Testis (tissue), 3 donors: ENCODE measurements around the gene NFE2L2. TPM values are rescaled to one million over a fixed set of nuclear protein-coding genes. Genes with fewer than 3 reads are reported as not detected.

Experiments
- DNase-seq: peaks from one replicate; pipeline ENCODE4 v3.0.0-alpha.2; 2019
- H3K27ac ChIP-seq, 2 donors: fragments of 200-600 bp; sonication (generic); one replicate each; pipeline ENCODE4 v1.5.1; 2019
- H3K27me3 ChIP-seq: fragments of 200-600 bp; sonication (generic); one replicate; pipeline ENCODE4 v1.5.1; 2019
- H3K36me3 ChIP-seq: fragments of 200-600 bp; sonication (generic); one replicate; pipeline ENCODE4 v1.5.1; 2017; ENCODE audit warnings: low read depth; ENCODE audit errors: missing control alignments
- H3K4me1 ChIP-seq: fragments of 200-600 bp; sonication (generic); one replicate; pipeline ENCODE4 v1.5.1; 2019
- H3K4me3 ChIP-seq, 2 donors: fragments of 200-600 bp; sonication (generic); one replicate each; pipeline ENCODE4 v1.5.1; 2017 to 2019
- H3K9me3 ChIP-seq: fragments of 200-600 bp; sonication (generic); one replicate; pipeline ENCODE4 v1.5.1; 2017
- POLR2A ChIP-seq: fragments of 450-650 bp; IDR thresholded peaks from one replicate; pipeline ENCODE4 v1.6.1; 2017; ENCODE audit warnings: antibody characterized with exemption, mild to moderate bottlenecking, moderate library complexity
- WGBS, 2 donors: methylation state at CpG; one replicate each; pipeline ENCODE4 v1.1.5; 2018; 5-methylcytosine and 5-hydroxymethylcytosine counted together
- intact Hi-C: fragments of 100-400 bp; cut with DNase I; formaldehyde crosslinking; loops from one replicate; pipeline ENCODE4 v1.15.1; 2023; ENCODE audit warnings: low total_unique reads
- polyA plus RNA-seq: library from polyadenylated mRNA; stranded (reverse); fragments of 350-450 nt; fragmentation: Illumina TruSeq; extraction: RNeasy Lipid Tissue Mini Kit (QIAGEN cat#74804); gene quantifications from one replicate; pipeline ENCODE4 v1.2.3, GENCODE V29; 2014; ENCODE audit warnings: low read depth, low replicate concordance; ENCODE audit not compliant: insufficient read depth
- total RNA-seq, 2 donors: library from RNA; depleted of rRNA; stranded (reverse); fragments of >200 nt; gene quantifications; one replicate each; pipeline ENCODE4 v1.2.3, GENCODE V29; 2016
- TF ChIP-seq, protein P1 (sequence below), 3 experiments: fragments of 450-650 bp in 2 of 3; fragments of 200-600 bp in 1 of 3; sonication (generic) in 1 of 3; IDR thresholded peaks; one replicate each; pipeline ENCODE4 v1.5.1; 2016 to 2019; ENCODE audit warnings: antibody characterized with exemption in 3 of 3, mild to moderate bottlenecking in 2 of 3, moderate library complexity in 1 of 3

Gene NFE2L2
- total and polyA plus RNA-seq, 3 donors from 2014 or later: 72.7 to 132 (median 126) TPM

GRCh38 chr2:177239932-177240630 lies 24.4 kb downstream of the NFE2L2 start:
- DNase-seq: peak; percentile 54

GRCh38 chr2:177239053-177239452 lies 25.5 kb downstream of the NFE2L2 start:
- H3K4me1 ChIP-seq: peaks cover 68% of the 10 kb centered on the region
- peak overlapping the region; percentile 81 to 85 for H3K27ac ChIP-seq
- TF ChIP-seq POLR2A: no peak
- H3K9me3 ChIP-seq: no peaks in the 10 kb centered on the region
- WGBS, 2 donors: 66 to 85% methylated on average over 6 of the region's 6 CpGs
- no peak for DNase-seq
- H3K4me3 ChIP-seq: no peak overlapping the region
- H3K27me3 ChIP-seq: no peaks in the 10 kb centered on the region
- H3K36me3 ChIP-seq: no peaks in the 10 kb centered on the region
- intact Hi-C loops: no loop called here

More at GRCh38 chr2:177239932-177240630, 24.4 kb downstream of the NFE2L2 start:
- Histone ChIP-seq H3K4me3 (no peak overlapping the region), H3K9me3 (no peaks in the 10 kb centered on the region), H3K27ac (peak overlapping the region; percentile 81 to 85), H3K36me3 (no peaks in the 10 kb centered on the region), H3K4me1 (peaks cover 69% of the 10 kb centered on the region), H3K27me3 (no peaks in the 10 kb centered on the region)
- intact Hi-C loops: no loop called here
- TF ChIP-seq POLR2A: no peak
- TF ChIP-seq, protein P1, sequence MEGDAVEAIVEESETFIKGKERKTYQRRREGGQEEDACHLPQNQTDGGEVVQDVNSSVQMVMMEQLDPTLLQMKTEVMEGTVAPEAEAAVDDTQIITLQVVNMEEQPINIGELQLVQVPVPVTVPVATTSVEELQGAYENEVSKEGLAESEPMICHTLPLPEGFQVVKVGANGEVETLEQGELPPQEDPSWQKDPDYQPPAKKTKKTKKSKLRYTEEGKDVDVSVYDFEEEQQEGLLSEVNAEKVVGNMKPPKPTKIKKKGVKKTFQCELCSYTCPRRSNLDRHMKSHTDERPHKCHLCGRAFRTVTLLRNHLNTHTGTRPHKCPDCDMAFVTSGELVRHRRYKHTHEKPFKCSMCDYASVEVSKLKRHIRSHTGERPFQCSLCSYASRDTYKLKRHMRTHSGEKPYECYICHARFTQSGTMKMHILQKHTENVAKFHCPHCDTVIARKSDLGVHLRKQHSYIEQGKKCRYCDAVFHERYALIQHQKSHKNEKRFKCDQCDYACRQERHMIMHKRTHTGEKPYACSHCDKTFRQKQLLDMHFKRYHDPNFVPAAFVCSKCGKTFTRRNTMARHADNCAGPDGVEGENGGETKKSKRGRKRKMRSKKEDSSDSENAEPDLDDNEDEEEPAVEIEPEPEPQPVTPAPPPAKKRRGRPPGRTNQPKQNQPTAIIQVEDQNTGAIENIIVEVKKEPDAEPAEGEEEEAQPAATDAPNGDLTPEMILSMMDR (IDR thresholded peaks at IDR 0.05): no peak
- WGBS, 2 donors: 25 to 35% methylated on average over 5 of the region's 5 CpGs

GRCh38 chr2:177237932-177238331 lies 26.6 kb downstream of the NFE2L2 start:
- TF ChIP-seq, protein P1 (IDR thresholded peaks at IDR 0.05): no peak
- intact Hi-C loops: no loop called here
- Histone ChIP-seq H3K4me1 (peaks cover 59% of the 10 kb centered on the region), H3K4me3 (no peak overlapping the region), H3K9me3 (no peaks in the 10 kb centered on the region), H3K27me3 (no peaks in the 10 kb centered on the region), H3K27ac (no peak overlapping the region), H3K36me3 (no peaks in the 10 kb centered on the region)
- DNase-seq: no peak
- 41 to 52% methylated on average over 2 of the region's 2 CpGs for whole genome bisulfite sequencing, 2 donors

DNA sequence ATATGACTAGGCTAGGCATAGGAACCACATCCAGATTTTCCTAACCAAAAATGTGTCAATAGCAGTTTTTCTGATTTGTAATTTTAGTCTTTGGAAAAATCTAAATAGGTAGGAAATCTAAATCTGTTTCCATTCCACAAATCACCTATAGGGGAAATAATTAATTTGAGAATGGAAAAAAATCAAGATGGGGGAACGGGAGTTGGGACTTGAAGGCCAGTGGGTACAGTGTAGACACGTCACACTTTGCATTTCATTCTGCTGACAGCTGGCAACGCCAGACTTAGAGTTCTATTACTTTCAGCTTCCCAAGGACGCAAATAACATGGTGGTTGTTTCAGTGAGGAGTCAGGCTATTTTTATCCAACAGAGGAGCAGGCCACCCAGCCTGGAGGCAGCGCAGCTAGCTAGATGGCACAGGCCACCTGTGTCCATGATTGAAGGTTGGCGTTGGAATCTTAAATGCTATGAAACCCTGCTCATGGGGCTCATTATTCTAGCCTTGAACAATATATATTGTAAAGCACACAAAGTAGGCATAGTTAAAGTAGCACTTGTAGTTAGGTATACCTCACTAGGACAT lies 28.6 kb downstream of the NFE2L2 start:
- TF ChIP-seq, protein P1 (IDR thresholded peaks at IDR 0.05): peak in 2 of 3 experiments; percentile 11 to 23
- no peak for TF ChIP-seq POLR2A
- Histone ChIP-seq H3K4me3 (no peak overlapping the region), H3K9me3 (no peaks in the 10 kb centered on the region), H3K4me1 (peaks cover 40% of the 10 kb centered on the region), H3K27me3 (no peaks in the 10 kb centered on the region), H3K36me3 (no peaks in the 10 kb centered on the region), H3K27ac (no peak overlapping the region)
- intact Hi-C loops: no loop called here
- DNase-seq: no peak
- 63 to 79% methylated on average over 6 of the region's 6 CpGs for WGBS, 2 donors

DNA sequence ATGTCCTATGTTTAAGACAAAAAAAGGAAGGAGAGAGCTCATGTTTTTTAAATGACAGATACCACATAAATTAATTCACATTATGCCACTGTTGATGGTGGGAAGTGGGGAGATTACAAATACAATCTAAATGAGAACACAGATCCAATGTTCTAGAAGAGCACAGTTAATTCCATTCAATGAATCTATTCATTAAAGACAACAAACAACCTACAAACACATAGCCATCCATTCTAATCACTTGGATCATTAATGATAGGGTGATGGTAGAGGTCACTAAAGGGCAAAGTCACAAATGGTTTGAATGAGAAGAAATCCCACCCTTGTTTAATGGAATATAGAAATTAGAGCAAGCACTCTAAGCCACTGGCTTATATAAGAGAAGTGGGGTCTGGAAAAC lies 30.3 kb downstream of the NFE2L2 start:
- intact Hi-C loops: no loop called here
- Histone ChIP-seq H3K9me3 (no peaks in the 10 kb centered on the region), H3K36me3 (no peaks in the 10 kb centered on the region), H3K4me3 (no peak overlapping the region), H3K27me3 (no peaks in the 10 kb centered on the region), H3K27ac (no peak overlapping the region), H3K4me1 (peaks cover 23% of the 10 kb centered on the region)
- no peak for TF ChIP-seq POLR2A
- TF ChIP-seq, protein P1 (IDR thresholded peaks at IDR 0.05): no peak
- no peak for DNase-seq
